Right cardiac atrium (tissue), 5 donors: ENCODE measurements around the gene PTPRN2. TPM values are rescaled to one million over a fixed set of nuclear protein-coding genes. Genes with fewer than 3 reads are reported as not detected.

Experiments used
- ATAC-seq, 2 donors: fragments of 200-7000 bp; cut with Tn5 transposase; one replicate each; pipeline versions ENCODE4 v1.8.0 to v1.9.1; 2020; ENCODE audit warnings: moderate library complexity in 2 of 2, mild to moderate bottlenecking in 1 of 2
- DNase-seq, 3 donors: peaks; one replicate each; pipeline ENCODE4 v3.0.0-alpha.2; 2020
- H3K27ac ChIP-seq: one replicate; pipeline ENCODE4 v1.5.1; 2013; ENCODE audit warnings: mild to moderate bottlenecking, low read length, control low read depth, moderate library complexity
- H3K27me3 ChIP-seq: one replicate; pipeline ENCODE4 v1.6.1; 2013; ENCODE audit not compliant: control insufficient read depth, insufficient read depth
- H3K4me1 ChIP-seq: one replicate; pipeline ENCODE4 v1.6.1; 2013; ENCODE audit warnings: low read length; ENCODE audit not compliant: control insufficient read depth, insufficient read depth
- H3K4me3 ChIP-seq: one replicate; pipeline ENCODE4 v1.5.1; 2013; ENCODE audit warnings: low read length, control low read depth
- H3K9me3 ChIP-seq: one replicate; pipeline ENCODE4 v1.6.1; 2013; ENCODE audit warnings: low read length; ENCODE audit not compliant: control insufficient read depth
- WGBS: extraction: QIAGEN DNeasy Blood & Tissue Kit; methylation state at CpG from one replicate; pipeline ENCODE4 v1.1.7; 2013; 5-methylcytosine and 5-hydroxymethylcytosine counted together
- intact Hi-C, 4 donors: fragments of 100-400 bp; cut with DNase I; formaldehyde crosslinking; loops; one replicate each; pipeline versions ENCODE4 v1.11.0 to v1.14.0; 2022 to 2023
- polyA plus RNA-seq: library from polyadenylated mRNA; stranded (reverse); fragments of 200-250 nt; gene quantifications from one replicate; pipeline ENCODE4 v1.2.3, GENCODE V29; 2013
- total RNA-seq, 4 donors: library from RNA; stranded (reverse); fragmentation: NEBNext Ultra II Directional; extraction: Animal tissue kit (Norgen Biotek cat#: 25700); gene quantifications; one replicate each; pipeline ENCODE4 v1.2.1, GENCODE V29; 2021
- donor health status: healthy with polysubstance abuse.
- donor health status: DM: no; HTN: yes; CAD: no.
- donor health status: DM: no; HTN: no; CAD: no.
- donor health status: DM: no; HTN: yes; CAD: no; lungs with severe emphysema.
- donor health status: DM: yes; HTN: yes; CAD: no.

The PTPRN2 gene
- total and polyA plus RNA-seq, 5 donors, result 1.5 to 3.9 (median 1.9) TPM

DNA sequence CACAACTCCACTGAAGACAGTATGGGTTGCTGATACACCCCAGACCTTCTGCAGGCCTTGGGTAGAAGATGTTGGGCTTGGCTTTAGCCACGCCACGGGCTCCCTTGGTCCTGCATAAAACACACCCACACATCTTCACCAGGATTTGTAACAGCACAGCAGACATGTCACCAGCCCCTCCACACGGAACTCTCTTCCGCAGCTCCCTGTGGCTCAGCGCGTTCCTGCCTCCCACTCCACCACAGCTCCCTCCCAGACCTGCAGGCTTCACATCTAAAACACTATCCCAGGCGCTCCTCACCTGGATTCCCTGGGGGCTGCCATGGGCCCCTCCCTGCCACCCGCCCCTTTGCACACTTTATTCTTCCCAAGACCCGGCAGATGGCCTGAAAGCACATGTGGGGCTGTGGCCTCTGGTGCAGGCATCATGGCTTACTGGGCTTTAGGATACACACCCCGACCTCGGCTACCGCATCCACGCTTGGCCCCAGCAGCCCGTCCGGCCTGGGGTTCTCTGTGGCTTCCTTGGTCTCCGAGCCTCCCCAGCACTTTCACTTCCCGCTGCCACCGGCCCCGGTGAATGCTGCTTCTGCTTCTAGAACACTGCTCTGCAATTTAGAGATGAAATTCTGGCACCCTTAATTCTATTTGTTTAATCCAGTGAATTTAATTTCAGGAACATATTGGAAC is 818.0 kb downstream of the PTPRN2 start:
- intact Hi-C loops, result no loop called here
- DNase-seq (peak in 2 of 3 donors; percentile 64 to 71), ATAC-seq (no peak)

GRCh38 chr7:157769086-157769485 is 818.5 kb downstream of the PTPRN2 start:
- 54% methylated on average over 17 of the region's 17 CpGs for WGBS
- intact Hi-C loops, result no loop called here
- Histone ChIP-seq H3K27ac (no peak overlapping the region), H3K4me3 (no peak overlapping the region), H3K27me3 (no peaks in the 10 kb centered on the region), H3K9me3 (no peaks in the 10 kb centered on the region), H3K4me1 (no peaks in the 10 kb centered on the region)
- no peak for ATAC-seq
- DNase-seq, result peak in 2 of 3 donors; percentile 29 to 35

More for the DNA sequence above, 818.0 kb downstream of the PTPRN2 start:
- H3K4me1 ChIP-seq, result no peaks in the 10 kb centered on the region
- no peaks in the 10 kb centered on the region for H3K9me3 ChIP-seq
- no peak overlapping the region for H3K27ac ChIP-seq
- no peaks in the 10 kb centered on the region for H3K27me3 ChIP-seq
- WGBS, result 77% methylated on average over 19 of the region's 19 CpGs
- H3K4me3 ChIP-seq, result no peak overlapping the region

DNA sequence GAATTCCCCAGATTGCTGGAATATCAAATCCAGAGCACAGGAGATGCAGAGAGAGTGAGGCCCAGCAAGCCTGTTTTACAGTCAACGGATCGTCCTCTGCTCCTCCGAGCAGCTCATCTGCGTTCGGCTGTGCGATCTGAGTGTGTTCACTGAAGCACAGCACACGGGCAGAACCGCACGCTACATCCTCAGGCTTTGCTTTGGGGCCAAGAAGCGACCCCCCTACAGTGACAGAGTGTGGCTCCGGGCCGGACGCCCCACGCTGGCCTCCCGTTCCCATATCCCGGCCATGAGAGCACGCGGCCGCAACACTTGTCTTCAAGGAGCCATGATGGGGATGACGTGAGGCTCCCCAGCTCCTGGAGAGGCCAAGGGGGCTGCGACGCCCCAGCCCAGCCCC is 819.4 kb downstream of the PTPRN2 start:
- Histone ChIP-seq H3K27ac (no peak overlapping the region), H3K4me3 (no peak overlapping the region), H3K4me1 (no peaks in the 10 kb centered on the region), H3K9me3 (no peaks in the 10 kb centered on the region), H3K27me3 (no peaks in the 10 kb centered on the region)
- intact Hi-C loops, result no loop called here
- ATAC-seq, result no peak
- DNase-seq, result peak in 2 of 3 donors; percentile 24 to 28
- WGBS, result 85% methylated on average over 22 of the region's 22 CpGs

DNA sequence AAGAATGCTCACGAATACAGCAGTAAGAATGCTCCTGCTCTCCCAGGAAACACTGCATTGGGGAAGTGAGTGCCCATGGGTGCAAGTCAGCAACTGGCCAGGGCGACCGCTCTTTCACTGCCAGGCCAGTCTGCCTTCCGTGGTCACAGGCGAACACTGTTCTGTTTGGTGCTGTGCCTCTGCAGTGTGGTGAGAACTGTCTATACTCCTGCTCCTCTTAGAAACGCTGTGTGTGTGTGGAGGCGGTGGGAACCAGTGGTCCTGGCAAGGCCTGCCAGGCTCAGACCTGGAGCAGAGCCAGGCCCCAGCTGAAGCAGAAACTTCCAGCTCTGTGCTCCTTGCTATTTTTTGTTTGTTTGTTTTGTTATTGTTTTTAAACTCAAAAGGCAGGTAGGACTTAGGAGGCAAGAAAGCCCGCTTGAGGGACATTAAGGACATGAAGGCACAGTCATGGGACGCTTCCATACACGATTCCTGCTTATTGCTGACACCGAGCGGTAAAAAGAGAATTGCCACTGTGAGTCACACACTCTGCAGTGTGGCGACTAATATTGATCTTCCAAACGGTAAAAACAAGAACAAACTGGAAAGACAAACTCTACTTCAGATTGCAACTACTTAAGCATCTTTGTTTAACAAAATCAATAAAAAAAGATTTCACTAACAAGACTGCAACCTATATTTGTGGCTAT is 820.0 kb downstream of the PTPRN2 start:
- no peak for ATAC-seq
- Histone ChIP-seq H3K4me3 (no peak overlapping the region), H3K4me1 (no peaks in the 10 kb centered on the region), H3K27ac (no peak overlapping the region), H3K27me3 (no peaks in the 10 kb centered on the region), H3K9me3 (no peaks in the 10 kb centered on the region)
- DNase-seq, result no peak
- intact Hi-C loops, result no loop called here
- WGBS, result 79% methylated on average over 14 of the region's 14 CpGs

GRCh38 chr7:157766098-157766497 is 821.5 kb downstream of the PTPRN2 start:
- ATAC-seq, result no peak
- no peaks in the 10 kb centered on the region for H3K9me3 ChIP-seq
- no peak for DNase-seq
- H3K27ac ChIP-seq, result no peak overlapping the region
- no peak overlapping the region for H3K4me3 ChIP-seq
- no peaks in the 10 kb centered on the region for H3K4me1 ChIP-seq
- intact Hi-C loops, result no loop called here
- no peaks in the 10 kb centered on the region for H3K27me3 ChIP-seq

DNA sequence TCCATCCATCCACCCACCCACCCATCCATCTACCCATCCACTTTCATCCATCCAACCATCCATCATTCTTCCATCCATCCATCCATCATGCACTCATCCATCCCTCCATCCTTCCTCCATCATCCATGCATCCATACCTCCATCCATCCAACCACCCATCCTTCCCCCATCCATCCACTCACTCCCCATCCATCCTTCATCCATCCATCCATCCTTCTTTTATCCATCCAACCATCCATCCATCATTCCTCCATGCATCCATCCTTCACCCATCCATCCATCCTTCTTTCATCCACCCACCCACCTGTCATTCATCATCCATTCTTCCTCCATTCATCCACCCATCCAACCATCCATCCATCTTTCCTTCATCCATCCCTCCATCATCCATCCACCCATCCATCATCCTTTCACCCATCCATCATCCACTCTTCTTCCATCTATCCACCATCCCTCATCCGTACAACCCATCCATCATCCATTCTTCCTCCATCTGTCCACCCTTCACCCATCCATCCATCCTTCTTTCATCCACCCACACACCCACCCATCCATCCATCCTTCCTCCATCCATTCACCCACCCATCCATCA is 822.6 kb downstream of the PTPRN2 start:
- intact Hi-C loops, result no loop called here
- WGBS, result 94% methylated on average over 1 of the region's 1 CpG
- no peak for ATAC-seq
- no peaks in the 10 kb centered on the region for H3K27me3 ChIP-seq
- DNase-seq, result no peak
- H3K9me3 ChIP-seq, result no peaks in the 10 kb centered on the region
- no peak overlapping the region for H3K27ac ChIP-seq
- H3K4me1 ChIP-seq, result no peaks in the 10 kb centered on the region
- H3K4me3 ChIP-seq, result no peak overlapping the region

- no peak for DNase-seq
- ATAC-seq, result no peak
- WGBS, result 84% methylated on average over 6 of the region's 6 CpGs
- no peak overlapping the region for H3K4me3 ChIP-seq
- H3K27ac ChIP-seq, result no peak overlapping the region
- intact Hi-C loops, result no loop called here
- no peaks in the 10 kb centered on the region for H3K27me3 ChIP-seq
- H3K9me3 ChIP-seq, result no peaks in the 10 kb centered on the region
- H3K4me1 ChIP-seq, result no peaks in the 10 kb centered on the region
Observed at GRCh38 chr7:157764193-157764592, 823.4 kb downstream of the PTPRN2 start.

DNA sequence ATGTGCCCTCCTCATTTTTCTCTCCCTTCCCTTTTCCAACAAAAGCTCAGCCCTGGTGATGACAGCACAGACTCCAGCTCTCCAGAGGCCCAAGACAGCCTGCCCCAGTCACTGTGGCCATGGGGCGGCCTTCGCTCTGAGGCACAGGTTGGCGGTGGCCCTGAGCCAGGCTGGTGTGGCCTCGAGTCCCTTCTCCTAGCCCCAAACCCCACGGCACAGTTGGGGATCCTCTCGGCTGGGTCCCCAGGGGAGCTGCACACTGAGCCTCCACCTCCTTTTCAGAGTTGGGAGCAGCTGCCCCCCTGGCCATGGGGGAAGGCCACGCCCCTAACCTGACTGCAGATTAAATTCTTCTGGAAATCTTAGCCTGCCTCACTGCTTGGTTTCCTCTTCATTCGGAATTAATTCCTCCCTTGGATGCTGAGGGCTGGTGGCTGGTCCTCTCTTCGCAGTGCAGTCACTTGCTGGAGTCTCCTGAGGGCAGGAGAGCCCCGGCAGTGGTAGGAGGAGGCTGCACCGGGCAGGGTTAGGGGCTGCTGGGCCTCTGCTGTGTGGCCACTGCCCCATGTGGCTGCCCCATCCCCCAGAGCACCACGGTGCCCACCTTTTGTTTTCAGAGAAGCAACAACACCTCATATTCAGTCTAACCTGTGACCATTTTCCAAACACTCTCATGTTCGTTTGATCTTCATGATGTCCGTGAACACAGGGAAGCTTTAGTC is 824.2 kb downstream of the PTPRN2 start:
- intact Hi-C loops, result no loop called here
- DNase-seq (peak in 1 of 3 donors; percentile 26), ATAC-seq (no peak)
- Histone ChIP-seq H3K4me1 (no peaks in the 10 kb centered on the region), H3K27ac (no peak overlapping the region), H3K27me3 (no peaks in the 10 kb centered on the region), H3K4me3 (no peak overlapping the region), H3K9me3 (no peaks in the 10 kb centered on the region)
- WGBS, result 85% methylated on average over 14 of the region's 14 CpGs

DNA sequence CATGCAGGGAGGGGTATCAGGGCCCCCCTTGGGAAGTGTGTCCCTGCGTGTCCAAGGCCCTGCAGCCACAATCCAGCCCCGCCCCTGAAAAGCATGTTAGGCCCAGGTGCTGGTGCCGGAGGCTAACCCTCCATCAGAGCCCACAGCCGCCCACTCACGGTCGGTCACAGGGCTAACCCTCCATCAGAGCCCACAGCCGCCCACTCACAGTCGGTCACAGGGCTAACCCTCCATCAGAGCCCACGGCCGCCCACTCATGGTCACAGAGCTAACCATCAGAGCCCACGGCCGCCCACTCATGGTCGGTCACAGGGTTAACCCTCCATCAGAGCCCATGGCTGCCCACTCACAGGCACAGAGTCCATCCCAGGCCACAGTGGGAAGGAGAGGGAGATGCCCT is 824.8 kb downstream of the PTPRN2 start:
- H3K4me3 ChIP-seq, result no peak overlapping the region
- WGBS, result 87% methylated on average over 13 of the region's 13 CpGs
- H3K27ac ChIP-seq, result no peak overlapping the region
- no peaks in the 10 kb centered on the region for H3K9me3 ChIP-seq
- peak in 1 of 3 donors; percentile 16 for DNase-seq
- no peaks in the 10 kb centered on the region for H3K27me3 ChIP-seq
- ATAC-seq, result no peak
- no peaks in the 10 kb centered on the region for H3K4me1 ChIP-seq
- intact Hi-C loops, result no loop called here

- WGBS, result 56% methylated on average over 17 of the region's 17 CpGs
- H3K4me3 ChIP-seq, result no peak overlapping the region
- DNase-seq (peak in 1 of 3 donors; percentile 5), ATAC-seq (no peak)
- no peaks in the 10 kb centered on the region for H3K9me3 ChIP-seq
- intact Hi-C loops, result no loop called here
- no peak overlapping the region for H3K27ac ChIP-seq
- no peaks in the 10 kb centered on the region for H3K4me1 ChIP-seq
- H3K27me3 ChIP-seq, result no peaks in the 10 kb centered on the region
Observed at GRCh38 chr7:157760004-157760730, 827.5 kb downstream of the PTPRN2 start.
